Stimulated activated CD8-positive, alpha-beta memory T cell treated with anti-CD3 and anti-CD28 coated beads, Interleukin-4, amount 100 ng/mL, for 1 hour (primary cell): ENCODE data around the gene PPP1R1A.

Experiments used
- DNase-seq, 2 donors: peaks; one replicate each; pipeline ENCODE4 v3.0.0-alpha.2; 2020; ENCODE audit warnings: low read depth in 2 of 2, low spot score in 1 of 2

The PPP1R1A gene, protein sequence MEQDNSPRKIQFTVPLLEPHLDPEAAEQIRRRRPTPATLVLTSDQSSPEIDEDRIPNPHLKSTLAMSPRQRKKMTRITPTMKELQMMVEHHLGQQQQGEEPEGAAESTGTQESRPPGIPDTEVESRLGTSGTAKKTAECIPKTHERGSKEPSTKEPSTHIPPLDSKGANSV

DNA sequence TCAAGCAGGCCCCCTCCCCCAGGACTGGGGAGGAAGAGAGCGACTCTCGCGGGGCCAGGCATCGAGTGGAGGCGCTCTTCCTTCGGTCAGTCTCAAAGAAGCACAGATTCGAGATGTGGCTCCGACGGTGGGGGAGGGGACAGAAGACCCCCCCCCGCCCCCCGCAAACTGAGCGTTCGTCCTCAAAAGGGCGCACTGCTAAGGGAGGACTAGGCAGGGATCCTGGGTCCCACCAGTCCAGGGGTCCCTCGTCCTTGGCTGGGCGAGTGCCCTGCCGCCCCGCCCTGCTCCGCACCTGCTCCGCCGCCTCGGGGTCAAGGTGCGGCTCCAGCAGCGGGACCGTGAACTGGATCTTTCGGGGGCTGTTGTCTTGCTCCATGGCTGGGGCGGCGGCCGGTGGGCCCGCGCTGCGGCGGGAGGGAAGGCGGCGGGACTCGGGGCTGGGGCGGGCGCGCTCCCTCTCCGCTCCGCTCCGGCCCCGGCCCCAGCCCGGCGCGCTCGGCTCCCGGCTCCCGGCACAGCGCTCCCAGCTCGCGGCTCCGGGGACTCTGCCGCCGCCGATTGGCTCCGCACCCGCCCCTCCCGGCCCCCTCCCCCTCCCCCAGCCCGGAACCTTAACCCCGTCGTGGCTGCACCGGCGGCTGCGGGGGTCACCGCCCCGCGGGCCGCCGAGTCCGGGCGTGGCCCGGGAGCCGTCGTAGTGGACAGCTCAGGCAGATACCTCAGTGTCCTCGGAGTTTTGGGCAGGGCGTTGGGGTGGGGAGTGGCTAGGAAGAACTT lies at the start of gene PPP1R1A:
Gene PPP1R1A (minus strand): TSS at position 550 of the 780 bp plus-strand sequence. CDS start 171 bp downstream, at position 379.
- DNase-seq, result no peak

DNA sequence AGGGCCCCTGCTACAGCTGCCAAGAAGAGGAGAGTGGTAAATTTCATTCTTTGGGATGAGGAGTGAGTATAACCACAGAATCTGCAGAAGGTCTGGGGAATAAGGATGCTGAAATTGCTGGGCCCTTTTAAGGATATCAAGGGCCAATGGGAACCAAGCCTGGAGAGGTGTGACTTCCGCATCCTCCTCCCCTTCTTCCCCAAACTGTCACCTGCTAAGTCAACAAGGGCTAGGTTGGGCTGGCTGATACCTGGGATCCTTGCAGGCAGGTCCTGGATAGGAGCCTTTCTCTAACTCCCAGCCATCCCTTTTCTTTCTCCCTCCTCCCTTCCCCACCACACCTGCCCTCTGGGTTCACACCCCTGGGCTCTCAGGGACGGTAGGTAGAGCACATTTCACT lies 46.3 kb upstream of the PPP1R1A start, which contains the start of gene LACRT:
Gene LACRT (minus strand): TSS at position 101 of the 400 bp plus-strand sequence. CDS start 54 bp downstream, at position 47.
- DNase-seq, result no peak

DNA sequence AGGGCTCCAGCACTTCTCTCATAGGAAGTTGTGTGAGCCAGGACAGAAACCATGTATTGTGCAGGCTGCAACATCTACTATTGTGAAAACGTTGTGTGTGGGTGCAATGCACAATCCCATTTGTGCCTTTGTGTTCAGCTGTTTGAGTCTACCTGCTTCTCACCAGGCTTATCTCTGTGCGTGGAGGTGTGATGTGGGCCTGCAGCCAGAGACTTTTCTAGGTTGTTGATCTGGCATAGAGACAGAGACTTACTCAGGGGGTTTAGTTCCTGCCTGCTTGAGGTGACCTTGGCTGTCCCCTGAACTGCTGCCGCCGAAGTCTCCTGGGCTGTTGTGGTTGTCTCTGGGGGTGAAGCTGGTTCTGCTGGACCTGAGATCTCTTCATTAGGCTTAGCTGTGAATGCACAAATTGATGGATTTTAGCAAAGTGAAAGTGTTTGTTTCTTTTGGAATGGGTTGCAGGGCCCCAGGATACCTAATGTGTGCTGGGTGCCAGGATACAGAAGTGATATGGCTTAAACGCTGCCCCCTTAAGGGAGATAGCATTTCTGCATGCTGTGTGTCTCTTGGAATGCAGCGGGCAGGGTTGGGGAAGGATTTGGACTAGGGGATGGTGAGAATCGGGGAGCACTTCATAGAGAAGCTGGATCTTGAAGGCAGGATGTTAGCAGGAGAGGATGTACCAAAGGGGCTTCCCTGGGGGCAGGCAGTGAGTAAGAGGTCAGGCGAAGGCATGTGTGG lies 43.7 kb upstream of the PPP1R1A start:
- DNase-seq, result no peak

DNA sequence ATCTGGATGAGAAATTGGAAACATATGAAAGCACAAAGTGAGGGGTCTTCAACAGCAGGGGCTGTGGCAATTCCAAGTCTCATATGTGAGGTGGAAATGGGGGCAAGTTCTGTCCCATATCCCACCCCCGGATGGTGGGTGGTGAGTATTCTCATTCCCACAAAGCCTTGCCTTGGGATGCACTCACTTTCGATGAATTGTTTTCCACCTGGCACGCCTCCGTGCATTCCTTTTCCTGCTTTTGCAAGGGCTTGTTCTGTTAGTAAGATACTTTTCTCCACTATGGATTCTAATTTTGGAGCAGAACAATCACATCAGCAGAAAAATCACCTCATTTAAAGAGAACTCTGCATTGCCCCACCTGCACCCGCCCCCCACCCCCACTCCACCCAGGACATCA lies 43.1 kb upstream of the PPP1R1A start:
- DNase-seq, result no peak

DNA sequence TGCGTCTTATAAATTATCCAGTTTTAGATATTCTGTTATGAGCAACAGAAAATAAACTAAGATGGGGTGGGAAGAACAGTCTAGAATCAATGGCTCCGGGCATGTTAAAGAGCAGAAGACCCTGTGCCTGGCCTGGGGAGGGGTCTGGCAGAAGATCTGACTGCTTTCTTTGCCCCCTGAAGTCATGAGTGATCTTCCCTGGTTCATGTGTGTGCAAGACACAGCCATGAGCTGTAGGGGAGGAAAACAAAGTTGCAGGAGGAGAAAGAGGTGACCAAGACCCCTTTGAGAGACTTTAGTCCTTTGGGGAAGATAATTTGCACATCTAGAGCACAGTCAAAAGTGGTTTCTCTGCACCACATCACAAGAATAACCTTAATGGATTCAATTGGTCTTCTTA lies 41.5 kb upstream of the PPP1R1A start:
- no peak for DNase-seq

DNA sequence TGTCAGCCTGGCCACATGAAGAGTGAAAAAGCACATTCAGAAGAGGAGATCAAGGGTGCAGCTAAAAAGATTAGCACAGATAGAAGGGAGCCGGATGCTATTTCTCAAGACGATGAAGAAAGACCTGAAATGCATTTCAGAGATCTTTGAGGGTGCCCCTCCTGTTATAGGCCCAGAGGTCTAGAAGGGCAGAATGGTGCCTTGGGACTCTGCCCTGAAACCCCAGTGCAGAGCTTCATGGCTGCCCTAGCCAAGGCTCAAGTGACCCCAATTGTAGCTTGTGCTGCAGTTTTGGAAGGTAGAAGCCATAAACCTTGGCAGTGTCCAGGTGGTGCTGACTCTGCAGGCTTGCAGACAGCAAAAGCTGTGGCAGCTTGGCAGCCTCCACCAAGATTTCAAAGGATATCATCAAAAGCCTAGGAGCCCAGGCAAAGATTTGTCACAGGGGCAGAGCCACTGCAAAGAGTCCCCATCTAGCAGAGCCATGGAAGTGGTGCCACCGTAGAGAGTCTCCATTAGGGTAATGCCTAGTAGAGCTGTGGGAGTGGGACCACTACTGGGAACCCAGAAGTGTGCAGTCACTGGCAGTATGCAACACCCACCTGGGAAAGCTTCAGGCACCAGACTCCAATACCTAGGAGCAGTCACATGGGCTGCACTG lies 39.9 kb upstream of the PPP1R1A start:
- DNase-seq, result no peak

- DNase-seq, result no peak
These were observed 38.8 kb upstream of the PPP1R1A start for GRCh38 chr12:54627304-54627703.

GRCh38 chr12:54625598-54625997 lies 37.1 kb upstream of the PPP1R1A start:
- no peak for DNase-seq

DNA sequence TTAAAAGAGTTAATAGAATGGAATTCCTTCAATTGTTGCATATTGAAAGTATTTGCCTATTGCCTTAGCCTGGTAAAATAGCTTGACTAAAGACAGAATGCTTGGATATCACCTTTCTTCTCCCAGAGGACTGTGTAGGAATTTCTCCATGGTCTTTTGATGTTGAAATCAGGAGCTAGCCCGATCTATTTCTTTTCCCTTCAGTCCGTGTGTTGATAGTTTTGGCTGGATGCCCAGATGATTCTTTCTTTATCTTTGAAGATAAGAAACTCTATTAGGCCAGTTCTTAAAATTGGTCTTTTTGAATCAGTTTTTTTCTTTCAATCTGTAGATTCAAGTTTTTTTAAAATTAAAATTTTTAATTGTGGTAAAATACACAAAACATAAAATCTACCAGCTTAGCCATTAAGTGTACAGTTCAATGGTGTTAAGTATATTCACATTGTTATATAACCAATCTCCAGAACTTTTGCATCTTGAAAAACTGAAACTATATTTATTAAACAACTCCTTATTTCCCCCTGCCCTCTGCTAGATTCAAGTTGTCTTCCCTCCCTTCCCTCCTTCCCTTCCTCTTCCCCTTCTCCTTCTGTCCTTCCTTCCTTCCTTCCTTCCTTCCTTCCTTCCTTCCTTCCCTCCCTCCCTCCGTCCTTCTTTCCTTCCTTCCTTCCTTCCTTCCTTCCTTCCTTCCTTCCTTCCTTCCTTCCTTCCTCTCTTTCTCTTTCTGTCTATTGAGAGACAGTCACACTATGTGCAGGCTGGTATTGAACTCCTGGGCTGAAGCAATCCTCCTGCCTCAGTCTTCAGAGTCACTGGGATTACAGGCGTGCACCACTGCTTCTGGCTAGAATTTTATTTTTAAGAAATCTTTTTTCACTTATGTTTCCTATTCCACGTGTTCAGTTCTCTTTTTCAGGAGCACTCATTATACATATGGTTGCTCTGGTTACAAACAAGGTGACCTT lies 36.1 kb upstream of the PPP1R1A start:
- DNase-seq, result no peak

DNA sequence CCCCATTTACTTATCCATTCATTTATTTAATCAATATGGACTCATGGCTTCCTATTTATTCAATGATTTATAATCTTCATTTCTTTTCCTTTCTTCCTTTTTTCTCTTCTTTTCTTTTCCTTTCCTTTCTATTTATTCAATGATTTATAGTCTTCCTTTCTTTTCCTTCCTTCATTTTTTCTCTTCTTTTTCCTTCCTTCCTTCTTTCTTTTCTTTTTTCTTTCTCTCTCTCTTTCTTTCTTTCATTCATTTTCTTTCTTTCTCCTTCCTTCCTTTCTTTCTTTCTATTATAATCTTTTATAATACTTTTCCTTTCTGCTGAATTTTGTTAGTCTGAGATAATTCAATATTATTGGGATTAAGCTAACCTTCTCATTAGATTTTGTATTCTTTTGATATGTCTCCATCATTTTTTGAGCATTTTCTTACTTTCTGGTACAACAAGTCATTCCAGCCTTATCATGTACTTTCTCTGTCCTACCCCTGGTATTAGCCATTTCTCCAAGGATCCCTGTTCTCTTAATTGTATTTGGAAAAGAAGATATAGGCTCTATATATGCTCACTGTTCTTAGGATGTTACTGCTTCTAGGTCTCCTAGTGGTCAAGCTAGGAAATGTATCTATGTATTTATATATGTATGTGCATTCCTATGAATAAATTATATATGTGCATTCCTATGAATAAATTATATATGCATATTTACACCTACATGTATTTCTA lies 34.2 kb upstream of the PPP1R1A start:
- no peak for DNase-seq

DNA sequence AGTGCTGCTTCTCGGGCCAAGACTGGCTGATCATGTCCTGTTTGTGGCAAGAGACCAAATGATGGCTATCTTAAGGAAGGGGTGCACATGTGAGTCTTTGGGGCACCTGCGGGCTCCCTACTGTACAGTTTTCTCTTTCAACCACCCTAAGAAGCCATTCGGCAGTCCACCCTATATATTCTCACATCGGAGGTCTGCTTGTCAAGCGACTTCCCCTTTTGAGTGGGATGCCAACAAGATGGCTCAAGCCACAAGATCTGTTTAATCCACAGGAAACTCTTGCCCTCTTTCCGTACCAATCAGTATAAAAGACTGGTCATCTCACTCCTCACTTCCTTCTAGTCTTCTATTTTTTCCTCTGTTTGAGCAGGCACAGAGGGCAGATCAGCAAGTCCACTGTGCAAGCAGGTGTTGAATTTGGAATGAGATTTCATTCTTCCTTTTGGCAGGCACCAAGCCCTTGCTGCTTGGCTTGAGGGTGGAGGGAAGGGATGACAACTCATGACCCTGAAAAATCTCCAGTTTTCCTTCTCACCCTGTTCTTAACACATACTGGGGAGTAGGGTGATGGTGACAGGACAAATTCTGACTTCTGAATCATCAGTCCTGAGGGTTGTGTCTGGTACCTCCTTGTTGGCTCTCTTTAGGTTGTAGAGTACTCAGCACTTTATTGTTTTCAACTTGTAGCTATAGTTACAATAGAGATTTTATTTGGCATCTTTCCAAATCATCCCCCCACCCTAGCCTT lies 28.6 kb upstream of the PPP1R1A start:
- DNase-seq, result no peak

GRCh38 chr12:54612225-54612750 lies 23.8 kb upstream of the PPP1R1A start:
- no peak for DNase-seq

- no peak for DNase-seq
These were observed 23.3 kb upstream of the PPP1R1A start for GRCh38 chr12:54611715-54612149.

DNA sequence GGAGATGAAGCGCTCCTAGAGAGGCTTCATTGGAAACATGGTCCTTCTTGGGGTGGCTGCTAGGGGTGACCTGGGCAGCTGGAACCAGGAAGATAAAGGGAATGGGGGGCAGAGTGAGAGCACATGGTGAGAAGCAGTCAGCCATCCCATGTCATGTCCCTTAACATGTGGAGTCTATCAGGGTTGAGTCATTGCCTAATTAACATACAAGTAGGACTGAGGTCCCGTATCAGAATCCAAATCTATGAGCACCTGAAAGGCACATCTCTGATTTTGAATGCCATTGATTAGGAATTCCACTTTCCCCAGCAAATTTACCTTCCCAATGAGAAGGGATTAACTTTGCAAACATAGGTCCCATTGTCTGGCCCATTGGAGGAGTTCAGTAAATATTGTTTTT lies 20.3 kb upstream of the PPP1R1A start:
- no peak for DNase-seq

DNA sequence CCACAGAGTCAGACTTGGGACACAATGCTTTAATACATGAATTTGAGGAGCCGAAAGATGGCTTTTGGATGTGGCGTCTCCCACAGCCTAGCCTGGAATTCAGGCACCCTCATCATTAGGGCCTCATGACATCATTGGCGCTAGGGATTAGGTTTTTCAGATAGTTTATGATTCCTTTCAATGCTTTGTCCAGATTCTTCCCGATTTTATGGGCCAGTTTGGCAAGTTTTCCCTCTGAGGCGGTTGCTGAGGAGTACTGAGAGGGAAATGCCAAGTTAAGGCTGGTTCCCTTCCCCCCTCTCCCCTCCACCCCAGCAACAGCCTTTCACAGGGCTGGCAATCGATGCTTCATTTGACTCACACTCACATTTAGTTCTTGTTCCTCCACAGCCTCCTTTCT lies 19.7 kb upstream of the PPP1R1A start:
- no peak for DNase-seq

DNA sequence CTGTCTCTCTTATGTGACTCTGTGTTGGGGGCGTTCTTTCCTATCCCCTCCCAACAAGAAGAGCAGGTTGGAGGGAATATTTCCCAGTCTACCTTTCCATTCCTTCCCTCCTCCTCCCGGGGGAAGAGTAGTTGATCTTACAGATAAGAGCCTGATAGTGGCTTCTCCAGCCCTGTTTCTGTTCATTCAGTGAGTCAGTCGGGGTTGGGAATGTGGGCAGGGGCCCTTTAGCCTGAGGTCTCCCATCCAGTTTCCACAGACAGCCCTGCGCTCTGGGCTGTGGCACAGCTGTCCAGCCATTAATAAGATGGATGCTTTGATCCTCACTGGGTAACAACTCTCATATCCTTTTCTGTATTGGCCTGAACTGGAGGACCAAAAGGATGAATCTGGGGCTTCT lies 18.1 kb upstream of the PPP1R1A start:
- DNase-seq, result no peak

- no peak for DNase-seq
These were observed 16.9 kb upstream of the PPP1R1A start for GRCh38 chr12:54605138-54605970.

DNA sequence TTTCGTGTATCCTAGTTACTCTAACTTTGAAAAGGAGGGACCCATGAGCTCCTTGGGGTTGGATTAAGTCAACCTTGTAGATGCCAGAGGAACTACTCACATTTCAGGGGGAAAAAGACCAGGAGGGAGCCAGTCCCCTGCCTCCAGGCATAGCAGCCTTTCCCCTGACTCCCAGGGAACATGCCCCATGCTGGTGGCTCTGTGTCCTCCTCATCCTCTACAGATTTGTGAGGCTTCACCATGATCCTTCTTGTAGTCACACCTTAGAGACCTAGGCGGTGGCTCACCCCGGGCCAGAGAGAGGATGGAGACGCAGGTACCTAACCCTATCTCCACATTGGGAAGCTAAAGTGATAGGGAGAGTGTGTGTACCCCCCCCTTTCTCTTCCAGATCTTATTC lies 16.0 kb upstream of the PPP1R1A start:
- DNase-seq, result no peak
